PC-3 (cell line): ENCODE results near the gene TMEM229B. TPM values are rescaled to one million over a fixed set of nuclear protein-coding genes. Genes with fewer than 3 reads are reported as not detected.

Experiments
- ATAC-seq: fragments of 200-7000 bp; cut with Tn5 transposase; 2 replicates; pipeline ENCODE4 v1.9.1; 2020; ENCODE audit warnings: mild to moderate bottlenecking, moderate library complexity
- BruUV-seq: library from RNA; stranded (reverse); fragments of 400-500 nt; replicated peaks from 2 replicates; lab custom pipeline; 2021; lab: Mats Ljungman, UMichigan
- CTCF ChIA-PET: fragments of 300-600 bp; sonication (Branson Sonifier 250); formaldehyde crosslinking; loops from one replicate; lab custom pipeline; 2022; ENCODE audit warnings: antibody characterized with exemption; lab: Charles Lee
- POLR2A ChIA-PET: fragments of 300-600 bp; sonication (Branson Sonifier 250); formaldehyde crosslinking; loops from one replicate; lab custom pipeline; 2022; ENCODE audit warnings: antibody characterized with exemption; ENCODE audit not compliant: unreplicated experiment; lab: Charles Lee
- DNase-seq: peaks from one replicate; pipeline ENCODE4 v3.0.0-alpha.2; 2015
- H2AFZ ChIP-seq: fragments of 300-600 bp; sonication (generic); 2 replicates; pipeline ENCODE4 v1.6.0; 2016; ENCODE audit warnings: antibody characterized with exemption, low read length
- H3F3A ChIP-seq: fragments of 300-600 bp; sonication (generic); one replicate; pipeline ENCODE4 v1.6.0; 2017; ENCODE audit warnings: antibody characterized with exemption, low read length, control low read depth, mild to moderate bottlenecking; ENCODE audit not compliant: unreplicated experiment
- H3K27ac ChIP-seq: fragments of 300-600 bp; sonication (generic); 2 replicates; pipeline ENCODE4 v1.5.1; 2016; ENCODE audit warnings: mild to moderate bottlenecking, low read length
- H3K27me3 ChIP-seq: fragments of 300-600 bp; sonication (generic); 2 replicates; pipeline ENCODE4 v1.6.1; 2016; ENCODE audit warnings: low read length, mixed read lengths
- H3K36me3 ChIP-seq: fragments of 300-600 bp; sonication (generic); 2 replicates; pipeline ENCODE4 v1.6.1; 2016; ENCODE audit warnings: low read depth, mixed run types, low read length, mixed read lengths
- H3K4me1 ChIP-seq: fragments of 300-600 bp; sonication (generic); 2 replicates; pipeline ENCODE4 v1.5.1; 2016; ENCODE audit warnings: low read length; ENCODE audit not compliant: insufficient read depth
- H3K4me2 ChIP-seq: fragments of 300-600 bp; sonication (generic); 2 replicates; pipeline ENCODE4 v1.6.0; 2016; ENCODE audit warnings: low read length
- H3K4me3 ChIP-seq: fragments of 300-600 bp; sonication (generic); 2 replicates; pipeline ENCODE4 v1.5.1; 2016; ENCODE audit warnings: mild to moderate bottlenecking, low read length, mixed read lengths
- H3K79me2 ChIP-seq: fragments of 300-600 bp; sonication (generic); 2 replicates; pipeline ENCODE4 v1.6.1; 2017; ENCODE audit warnings: low read length, mixed read lengths
- H3K9ac ChIP-seq: fragments of 300-600 bp; sonication (generic); 2 replicates; pipeline ENCODE4 v1.6.0; 2016; ENCODE audit warnings: mild to moderate bottlenecking, low read length
- H3K9me2 ChIP-seq: fragments of 300-600 bp; sonication (generic); replicated peaks from 2 replicates; pipeline ENCODE4 v1.6.1; 2016; ENCODE audit warnings: mixed run types, low read length, mixed read lengths
- H3K9me3 ChIP-seq: fragments of 300-600 bp; sonication (generic); 2 replicates; pipeline ENCODE4 v1.6.1; 2016; ENCODE audit warnings: low read length, mixed read lengths
- H4K20me1 ChIP-seq: fragments of 300-600 bp; sonication (generic); 2 replicates; pipeline ENCODE4 v1.6.1; 2016; ENCODE audit warnings: low read length, mixed read lengths
- CTCF ChIP-seq: fragments of 300-600 bp; sonication (generic); conservative IDR thresholded peaks from 2 replicates; pipeline ENCODE4 v1.5.1; 2017; ENCODE audit warnings: antibody characterized with exemption, low read depth, mild to moderate bottlenecking, low read length
- EZH2 ChIP-seq: fragments of 300-600 bp; sonication (generic); IDR thresholded peaks from one replicate; pipeline ENCODE4 v1.6.1; 2017; ENCODE audit warnings: antibody characterized with exemption, mild to moderate bottlenecking, low read length; ENCODE audit not compliant: unreplicated experiment
- EZH2phosphoT487 ChIP-seq: fragments of 300-600 bp; sonication (generic); IDR thresholded peaks from 2 replicates; pipeline ENCODE4 v1.6.1; 2018; ENCODE audit warnings: mild to moderate bottlenecking, antibody characterized with exemption, low read length, borderline replicate concordance
- intact Hi-C: fragments of 100-400 bp; cut with micrococcal nuclease; formaldehyde crosslinking; loops from 2 replicates; pipeline ENCODE4 v1.9.0; 2023
- total RNA-seq: library from RNA; depleted of rRNA; stranded (reverse); fragments of >200 nt; gene quantifications from 2 replicates; pipeline ENCODE4 v1.2.3, GENCODE V29; 2014

Gene TMEM229B
- total RNA-seq, 1 experiment from 2014 or later, result not detected

- H4K20me1 ChIP-seq, result no peaks in the 10 kb centered on the region
- ATAC-seq, result no peak
- POLR2A ChIA-PET, result no interaction called here
- no peak overlapping the region for H3K27ac ChIP-seq
- no peaks in the 10 kb centered on the region for H3K79me2 ChIP-seq
- H3K27me3 ChIP-seq, result no peaks in the 10 kb centered on the region
- H3K4me1 ChIP-seq, result no peaks in the 10 kb centered on the region
- H2AFZ ChIP-seq, result no peak overlapping the region
- no peaks in the 10 kb centered on the region for H3K9me2 ChIP-seq
- TF ChIP-seq CTCF (no peak), EZH2 (no peak), EZH2phosphoT487 (no peak)
- no peak overlapping the region for H3K9ac ChIP-seq
- no TSS peak for BruUV-seq
- H3K4me2 ChIP-seq, result no peak overlapping the region
- intact Hi-C loops, result no loop called here
- no peak overlapping the region for H3K4me3 ChIP-seq
- H3K36me3 ChIP-seq, result no peaks in the 10 kb centered on the region
- no peaks in the 10 kb centered on the region for H3K9me3 ChIP-seq
- DNase-seq, result no peak
- CTCF ChIA-PET, result no interaction called here
- no peaks in the 10 kb centered on the region for H3F3A ChIP-seq
Observed at GRCh38 chr14:67480011-67480410, 8.5 kb downstream of the TMEM229B start.

GRCh38 chr14:67478800-67479084 lies 9.8 kb downstream of the TMEM229B start:
- TF ChIP-seq EZH2phosphoT487 (no peak), EZH2 (no peak), CTCF (no peak)
- no peaks in the 10 kb centered on the region for H3K4me1 ChIP-seq
- no peaks in the 10 kb centered on the region for H3F3A ChIP-seq
- H3K9me3 ChIP-seq, result no peaks in the 10 kb centered on the region
- H2AFZ ChIP-seq, result no peak overlapping the region
- H3K9ac ChIP-seq, result no peak overlapping the region
- intact Hi-C loops, result no loop called here
- ChIA-PET CTCF (no interaction called here), POLR2A (no interaction called here)
- no peaks in the 10 kb centered on the region for H3K9me2 ChIP-seq
- no peaks in the 10 kb centered on the region for H4K20me1 ChIP-seq
- no peak overlapping the region for H3K4me3 ChIP-seq
- no TSS peak for BruUV-seq
- no peaks in the 10 kb centered on the region for H3K79me2 ChIP-seq
- H3K36me3 ChIP-seq, result no peaks in the 10 kb centered on the region
- no peak overlapping the region for H3K4me2 ChIP-seq
- no peaks in the 10 kb centered on the region for H3K27me3 ChIP-seq
- H3K27ac ChIP-seq, result no peak overlapping the region
- ATAC-seq (no peak), DNase-seq (no peak)

GRCh38 chr14:67477926-67478799 lies 10.4 kb downstream of the TMEM229B start:
- ChIA-PET POLR2A (interaction anchor here (0.6 kb wide), 1 partner anchor 135 kb away, joined by 3 read pairs; no protein-coding TSS in a partner anchor), CTCF (no interaction called here)
- H2AFZ ChIP-seq, result no peak overlapping the region
- no peaks in the 10 kb centered on the region for H3F3A ChIP-seq
- H3K9me3 ChIP-seq, result no peaks in the 10 kb centered on the region
- H3K36me3 ChIP-seq, result no peaks in the 10 kb centered on the region
- H3K79me2 ChIP-seq, result no peaks in the 10 kb centered on the region
- no TSS peak for BruUV-seq
- H4K20me1 ChIP-seq, result no peaks in the 10 kb centered on the region
- H3K27me3 ChIP-seq, result no peaks in the 10 kb centered on the region
- H3K9ac ChIP-seq, result no peak overlapping the region
- TF ChIP-seq CTCF (no peak), EZH2 (no peak), EZH2phosphoT487 (no peak)
- ATAC-seq, result no peak
- intact Hi-C loops, result no loop called here
- no peaks in the 10 kb centered on the region for H3K4me1 ChIP-seq
- H3K27ac ChIP-seq, result no peak overlapping the region
- no peak for DNase-seq
- H3K9me2 ChIP-seq, result no peaks in the 10 kb centered on the region
- H3K4me3 ChIP-seq, result no peak overlapping the region
- H3K4me2 ChIP-seq, result no peak overlapping the region
